CD4-positive, alpha-beta T cell (primary cell): ENCODE data around the gene RPE65. TPM values are rescaled to one million over a fixed set of nuclear protein-coding genes. Genes with fewer than 3 reads are reported as not detected.

Source experiments
- ATAC-seq: fragments of 200-7000 bp; cut with Tn5 transposase; one replicate; pipeline ENCODE4 v1.10.0; 2022; ENCODE audit warnings: mild to moderate bottlenecking; ENCODE audit not compliant: poor library complexity
- CTCF ChIA-PET: fragments of 350-600 bp; sonication (Branson Sonifier 250); formaldehyde crosslinking; loops from one replicate; lab custom pipeline; 2021; ENCODE audit warnings: antibody characterized with exemption, inconsistent platforms; lab: Charles Lee
- POLR2A ChIA-PET: fragments of 350-600 bp; sonication (Branson Sonifier 250); formaldehyde crosslinking; loops from one replicate; lab custom pipeline; 2021; ENCODE audit warnings: antibody characterized with exemption, inconsistent platforms; lab: Charles Lee
- DNase-seq, 14 experiments: peaks; one replicate each; pipeline ENCODE4 v3.0.0-alpha.2; 2013 to 2020; ENCODE audit warnings: mixed read lengths in 2 of 14
- H3K27ac ChIP-seq, 2 donors: one replicate each; pipeline versions ENCODE4 v1.5.1 to v1.7.0; 2013; ENCODE audit warnings: low read length in 2 of 2, low read depth in 1 of 2, mild to moderate bottlenecking in 1 of 2
- H3K27me3 ChIP-seq, 2 experiments: 1 replicate in 1 of 2; 2 replicates in 1 of 2; pipeline versions ENCODE4 v1.6.1 to v1.7.0; 2013; ENCODE audit warnings: low read length in 2 of 2, control low read depth in 1 of 2, mild to moderate bottlenecking in 1 of 2, moderate library complexity in 1 of 2; ENCODE audit not compliant: insufficient read depth in 2 of 2, control insufficient read depth in 1 of 2
- H3K36me3 ChIP-seq: one replicate; pipeline ENCODE4 v1.6.1; 2013; ENCODE audit warnings: low read length, control low read depth; ENCODE audit not compliant: insufficient read depth
- H3K4me1 ChIP-seq: one replicate; pipeline ENCODE4 v1.6.1; 2013; ENCODE audit warnings: low read length, control low read depth; ENCODE audit not compliant: insufficient read depth
- H3K4me3 ChIP-seq: one replicate; pipeline ENCODE4 v1.5.1; 2013; ENCODE audit warnings: mild to moderate bottlenecking, low read length, moderate library complexity
- H3K9me3 ChIP-seq, 2 experiments: 1 replicate in 1 of 2; 2 replicates in 1 of 2; pipeline versions ENCODE4 v1.6.1 to v1.7.0; 2013; ENCODE audit warnings: low read length in 2 of 2, mild to moderate bottlenecking in 2 of 2, control low read depth in 1 of 2, moderate library complexity in 1 of 2; ENCODE audit not compliant: control insufficient read depth in 1 of 2, insufficient read depth in 1 of 2
- H3K27ac Mint-ChIP-seq: one replicate; pipeline ENCODE4 v1.8.0; 2020; ENCODE audit warnings: mixed read lengths
- H3K27me3 Mint-ChIP-seq: one replicate; pipeline ENCODE4 v1.8.0; 2021; ENCODE audit warnings: mixed read lengths
- H3K36me3 Mint-ChIP-seq: one replicate; pipeline ENCODE4 v1.8.0; 2021; ENCODE audit warnings: low read depth, mixed read lengths
- H3K4me1 Mint-ChIP-seq: one replicate; pipeline ENCODE4 v1.8.0; 2021; ENCODE audit warnings: low read depth, mixed read lengths
- H3K4me3 Mint-ChIP-seq: one replicate; pipeline ENCODE4 v1.8.0; 2020; ENCODE audit warnings: mild to moderate bottlenecking, mixed read lengths
- H3K9me3 Mint-ChIP-seq: one replicate; pipeline ENCODE4 v1.8.0; 2020; ENCODE audit warnings: mixed read lengths
- intact Hi-C, 2 experiments: fragments of 100-400 bp; cut with DNase I in 1 of 2; cut with micrococcal nuclease in 1 of 2; formaldehyde crosslinking; loops; one replicate each; pipeline versions ENCODE4 v1.15.1 to v1.9.0; 2023 to 2025; cut with DNase I, micrococcal nuclease
- total RNA-seq, 174 experiments: library from RNA in 2 of 174; stranded (reverse) in 2 of 174; gene quantifications; one replicate each; pipeline ENCODE4 v1.2.3 and lab custom pipeline; 2021 to 2026
- TF ChIP-seq, protein P1 (sequence below): fragments of 200-600 bp; IDR thresholded peaks from one replicate; pipeline ENCODE4 v1.8.0; 2022; ENCODE audit warnings: antibody characterized with exemption, mild to moderate bottlenecking

Gene RPE65
- total RNA-seq, 2 experiments from 2014 or later, result not detected

DNA sequence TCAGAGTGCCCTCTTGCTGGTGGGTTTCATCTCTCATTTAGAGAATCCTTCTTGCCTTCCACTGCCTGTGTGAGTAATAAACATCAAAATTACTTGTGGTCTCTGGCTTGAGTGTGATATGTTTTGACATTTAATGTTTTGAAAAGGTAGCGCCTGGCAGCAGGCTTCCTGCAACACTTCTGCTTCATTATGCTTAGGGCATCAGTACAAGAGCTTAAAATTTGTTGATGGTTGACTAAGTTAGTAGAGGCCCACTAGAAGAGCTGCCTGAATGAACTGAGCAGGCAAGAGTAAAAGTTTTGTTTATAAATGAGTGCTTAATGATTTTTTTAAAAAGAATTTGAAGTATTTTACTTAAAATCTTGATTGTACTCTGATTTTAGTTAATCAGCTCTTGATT, 6.4 kb upstream of the RPE65 start:
- Mint-ChIP-seq H3K9me3 (peaks cover 3% of the 10 kb centered on the region), H3K4me1 (no peaks in the 10 kb centered on the region), H3K4me3 (no peak overlapping the region), H3K27me3 (peaks cover 5% of the 10 kb centered on the region), H3K27ac (no peak overlapping the region), H3K36me3 (no peaks in the 10 kb centered on the region)
- Histone ChIP-seq H3K9me3 (no peaks in the 10 kb centered on the region), H3K27ac (no peak overlapping the region), H3K27me3 (no peaks in the 10 kb centered on the region), H3K4me1 (no peaks in the 10 kb centered on the region), H3K4me3 (no peak overlapping the region), H3K36me3 (no peaks in the 10 kb centered on the region)
- intact Hi-C loops, result no loop called here
- DNase-seq (no peak), ATAC-seq (no peak)
- ChIA-PET POLR2A (no interaction called here), CTCF (no interaction called here)
- TF ChIP-seq, protein P1, sequence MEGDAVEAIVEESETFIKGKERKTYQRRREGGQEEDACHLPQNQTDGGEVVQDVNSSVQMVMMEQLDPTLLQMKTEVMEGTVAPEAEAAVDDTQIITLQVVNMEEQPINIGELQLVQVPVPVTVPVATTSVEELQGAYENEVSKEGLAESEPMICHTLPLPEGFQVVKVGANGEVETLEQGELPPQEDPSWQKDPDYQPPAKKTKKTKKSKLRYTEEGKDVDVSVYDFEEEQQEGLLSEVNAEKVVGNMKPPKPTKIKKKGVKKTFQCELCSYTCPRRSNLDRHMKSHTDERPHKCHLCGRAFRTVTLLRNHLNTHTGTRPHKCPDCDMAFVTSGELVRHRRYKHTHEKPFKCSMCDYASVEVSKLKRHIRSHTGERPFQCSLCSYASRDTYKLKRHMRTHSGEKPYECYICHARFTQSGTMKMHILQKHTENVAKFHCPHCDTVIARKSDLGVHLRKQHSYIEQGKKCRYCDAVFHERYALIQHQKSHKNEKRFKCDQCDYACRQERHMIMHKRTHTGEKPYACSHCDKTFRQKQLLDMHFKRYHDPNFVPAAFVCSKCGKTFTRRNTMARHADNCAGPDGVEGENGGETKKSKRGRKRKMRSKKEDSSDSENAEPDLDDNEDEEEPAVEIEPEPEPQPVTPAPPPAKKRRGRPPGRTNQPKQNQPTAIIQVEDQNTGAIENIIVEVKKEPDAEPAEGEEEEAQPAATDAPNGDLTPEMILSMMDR, result no peak

DNA sequence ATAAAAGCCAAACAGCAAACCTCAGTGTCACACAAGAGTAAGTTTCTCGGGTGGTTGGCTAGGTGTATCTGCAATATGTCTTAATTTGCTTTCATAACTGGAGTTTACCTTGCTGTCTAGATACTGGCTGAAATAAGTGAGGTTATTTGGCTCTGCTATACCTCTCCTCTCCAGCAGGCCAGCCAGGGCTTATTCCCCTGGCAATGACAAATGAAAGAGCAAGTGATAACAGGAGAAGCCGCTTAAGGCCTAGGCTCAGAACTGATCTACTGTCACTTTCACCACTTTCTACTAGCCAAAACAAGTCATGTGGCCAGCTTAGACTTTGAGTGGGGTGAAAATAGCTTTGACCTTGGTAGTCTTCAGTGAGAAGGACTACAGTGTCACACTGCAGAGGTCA, 4.8 kb upstream of the RPE65 start:
- Mint-ChIP-seq H3K27ac (no peak overlapping the region), H3K36me3 (no peaks in the 10 kb centered on the region), H3K4me3 (no peak overlapping the region), H3K4me1 (no peaks in the 10 kb centered on the region), H3K27me3 (no peaks in the 10 kb centered on the region), H3K9me3 (peaks cover 3% of the 10 kb centered on the region)
- intact Hi-C loops, result no loop called here
- TF ChIP-seq, protein P1, result no peak
- Histone ChIP-seq H3K27me3 (no peaks in the 10 kb centered on the region), H3K4me3 (no peak overlapping the region), H3K27ac (no peak overlapping the region), H3K4me1 (no peaks in the 10 kb centered on the region), H3K36me3 (no peaks in the 10 kb centered on the region), H3K9me3 (no peaks in the 10 kb centered on the region)
- ChIA-PET POLR2A (no interaction called here), CTCF (no interaction called here)
- no peak for DNase-seq
- no peak for ATAC-seq

DNA sequence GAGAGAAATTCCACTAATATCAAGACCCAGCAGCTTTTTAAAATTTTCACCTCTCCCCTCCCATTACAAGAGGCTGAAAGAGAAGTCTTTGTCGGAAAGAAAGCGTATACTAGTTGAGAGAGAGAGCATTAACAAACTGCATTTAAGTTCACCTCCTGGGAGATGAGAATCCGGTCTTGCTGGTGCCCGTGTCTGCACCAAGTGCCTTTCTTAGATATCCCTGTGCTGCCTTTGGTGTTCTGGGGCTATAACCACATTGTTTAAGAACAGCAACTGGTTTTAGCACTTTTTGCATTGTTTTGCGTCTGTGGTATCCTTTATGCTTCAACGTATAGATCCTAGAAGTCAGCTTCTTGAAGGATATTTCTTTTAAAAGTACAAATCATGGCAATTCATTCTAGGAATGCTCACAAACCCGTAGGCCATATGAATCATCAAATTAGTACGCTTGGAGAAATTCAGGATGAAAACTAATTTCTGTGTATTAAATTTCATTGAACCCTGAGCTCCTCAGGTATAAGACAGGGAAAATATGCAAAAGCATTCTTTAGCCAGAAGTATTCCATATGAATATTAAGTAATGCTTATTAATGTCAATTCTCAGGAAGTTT, 3.4 kb upstream of the RPE65 start:
- TF ChIP-seq, protein P1, result no peak
- H3K4me3 ChIP-seq, result no peak overlapping the region
- no peaks in the 10 kb centered on the region for H3K27me3 ChIP-seq
- Mint-ChIP-seq H3K36me3 (no peaks in the 10 kb centered on the region), H3K4me3 (no peak overlapping the region), H3K27me3 (peaks cover 3% of the 10 kb centered on the region), H3K9me3 (peaks cover 3% of the 10 kb centered on the region), H3K4me1 (no peaks in the 10 kb centered on the region), H3K27ac (no peak overlapping the region)
- DNase-seq (no peak), ATAC-seq (no peak)
- H3K27ac ChIP-seq, result no peak overlapping the region
- CTCF ChIA-PET, result no interaction called here
- POLR2A ChIA-PET, result no interaction called here
- no peaks in the 10 kb centered on the region for H3K9me3 ChIP-seq
- intact Hi-C loops, result no loop called here
- H3K36me3 ChIP-seq, result no peaks in the 10 kb centered on the region
- no peaks in the 10 kb centered on the region for H3K4me1 ChIP-seq
